HCT116 (cell line): Measurements from ENCODE around the gene SEC24C. TPM values are rescaled to one million over a fixed set of nuclear protein-coding genes. Genes with fewer than 3 reads are reported as not detected.

Source experiments
- ATAC-seq: fragments of 200-7000 bp; cut with Tn5 transposase; 2 replicates; pipeline ENCODE4 v1.9.1; 2020; ENCODE audit warnings: mild to moderate bottlenecking, moderate library complexity
- BruUV-seq: library from RNA; stranded (reverse); fragments of 400-500 nt; replicated peaks from 2 replicates; lab custom pipeline; 2021; lab: Mats Ljungman, UMichigan
- CTCF ChIA-PET: fragments of 300-600 bp; sonication (Branson Sonifier 250); formaldehyde crosslinking; loops from one replicate; lab custom pipeline; 2021; ENCODE audit warnings: antibody characterized with exemption; lab: Charles Lee
- POLR2A ChIA-PET: fragments of 300-600, 350-600 bp; sonication (Branson Sonifier 250); formaldehyde crosslinking; loops from one replicate; lab custom pipeline; 2021; ENCODE audit warnings: antibody characterized with exemption; lab: Charles Lee
- RAD21 ChIA-PET, 2 experiments: fragments of 300-600 bp; sonication (Branson Sonifier 250); formaldehyde crosslinking; loops; one replicate each; lab custom pipeline; 2023; ENCODE audit warnings: low total read pairs in 2 of 2; ENCODE audit not compliant: uncharacterized antibody in 2 of 2, unreplicated experiment in 2 of 2, low non-redundant PET in 1 of 2; lab: Charles Lee
- DNase-seq: peaks from one replicate; pipeline ENCODE4 v3.0.0-alpha.2; 2010; ENCODE audit warnings: low read depth, low spot score
- H2AFZ ChIP-seq: fragments of 200-600 bp; shearing (Covaris generic), sonication (generic); 2 replicates; pipeline ENCODE4 v1.6.1; 2017; ENCODE audit warnings: low read depth, mixed run types, mixed read lengths, antibody characterized with exemption, low read length; ENCODE audit not compliant: poor library complexity, severe bottlenecking
- H3K27ac ChIP-seq: 2 replicates; pipeline ENCODE4 v1.5.1; 2012; ENCODE audit warnings: low read depth, low read length
- H3K27me3 ChIP-seq: fragments of 200-600 bp; sonication (generic); 2 replicates; pipeline ENCODE4 v1.6.1; 2016; ENCODE audit warnings: mixed run types, low read length, mixed read lengths; ENCODE audit not compliant: insufficient read depth
- H3K36me3 ChIP-seq, 2 experiments: fragments of 200-500 bp in 1 of 2; fragments of 200-600 bp in 1 of 2; sonication (Bioruptor generic) in 1 of 2; sonication (generic) in 1 of 2; 2 replicates each; pipeline versions ENCODE4 v1.5.1 to v1.6.1; 2014 to 2016; ENCODE audit warnings: low read length in 2 of 2, inconsistent platforms in 1 of 2, mixed read lengths in 1 of 2, mixed run types in 1 of 2; ENCODE audit not compliant: insufficient read depth in 2 of 2, control insufficient read depth in 1 of 2
- H3K4me1 ChIP-seq, 2 experiments: fragments of 200-600 bp in 1 of 2; sonication (generic) in 1 of 2; 2 replicates each; pipeline versions ENCODE4 v1.5.1 to v1.6.1; 2012 to 2017; ENCODE audit warnings: low read length in 2 of 2, inconsistent platforms in 1 of 2, mild to moderate bottlenecking in 1 of 2, mixed read lengths in 1 of 2, mixed run types in 1 of 2, moderate library complexity in 1 of 2; ENCODE audit not compliant: insufficient read depth in 2 of 2, control insufficient read depth in 1 of 2
- H3K4me2 ChIP-seq: fragments of 200-600 bp; sonication (generic); 2 replicates; pipeline ENCODE4 v1.6.1; 2017; ENCODE audit warnings: mixed run types, low read length, mixed read lengths
- H3K4me3 ChIP-seq, 2 experiments: fragments of 200-600 bp in 1 of 2; sonication (generic) in 1 of 2; replicated peaks in 1 of 2; 2 replicates each; pipeline ENCODE4 v1.5.1; 2011 to 2016; ENCODE audit warnings: low read length in 2 of 2, control low read depth in 1 of 2, low read depth in 1 of 2, mild to moderate bottlenecking in 1 of 2, mixed read lengths in 1 of 2, mixed run types in 1 of 2
- H3K79me2 ChIP-seq: fragments of 200-600 bp; sonication (generic); 2 replicates; pipeline ENCODE4 v1.6.1; 2017; ENCODE audit warnings: mild to moderate bottlenecking, mixed run types, low read length, moderate library complexity, mixed read lengths; ENCODE audit not compliant: insufficient read depth
- H3K9ac ChIP-seq: fragments of 200-600 bp; sonication (generic); 2 replicates; pipeline ENCODE4 v1.6.1; 2016; ENCODE audit warnings: low read length, mixed read lengths
- H3K9me2 ChIP-seq: fragments of 200-600 bp; sonication (generic), shearing (Covaris generic); 2 replicates; pipeline ENCODE4 v1.6.1; 2017; ENCODE audit warnings: mixed run types, mild to moderate bottlenecking, moderate library complexity; ENCODE audit not compliant: insufficient read depth
- H3K9me3 ChIP-seq, 2 experiments: fragments of 200-500 bp in 1 of 2; fragments of 200-600 bp in 1 of 2; sonication (Bioruptor generic) in 1 of 2; sonication (generic) in 1 of 2; 2 replicates each; pipeline ENCODE4 v1.6.1; 2014 to 2017; ENCODE audit warnings: low read length in 2 of 2, mixed read lengths in 2 of 2, inconsistent platforms in 1 of 2, low read depth in 1 of 2, mild to moderate bottlenecking in 1 of 2, mixed run types in 1 of 2, moderate library complexity in 1 of 2; ENCODE audit not compliant: control insufficient read depth in 1 of 2, insufficient read depth in 1 of 2
- H4K20me1 ChIP-seq: fragments of 200-600 bp; sonication (generic), shearing (Covaris generic); 2 replicates; pipeline ENCODE4 v1.6.1; 2017; ENCODE audit warnings: mixed run types, mild to moderate bottlenecking, moderate library complexity; ENCODE audit not compliant: insufficient read depth
- CEBPB ChIP-seq: IDR thresholded peaks from 2 replicates; pipeline ENCODE4 v1.6.1; 2012; ENCODE audit warnings: low read depth
- ELF1 ChIP-seq: IDR thresholded peaks from 2 replicates; pipeline ENCODE4 v1.6.1; 2012; ENCODE audit warnings: low read depth, borderline replicate concordance
- POLR2AphosphoS5 ChIP-seq: IDR thresholded peaks from 2 replicates; pipeline ENCODE4 v1.6.1; 2011; ENCODE audit warnings: mild to moderate bottlenecking, low read depth, low read length, moderate library complexity
- SIN3A ChIP-seq: IDR thresholded peaks from 2 replicates; pipeline ENCODE4 v1.6.1; 2012; ENCODE audit warnings: low read depth
- SRF ChIP-seq: IDR thresholded peaks from 2 replicates; pipeline ENCODE4 v1.6.1; 2012; ENCODE audit warnings: low read depth
- ZBTB33 ChIP-seq: IDR thresholded peaks from 2 replicates; pipeline ENCODE4 v1.6.1; 2011; ENCODE audit warnings: mild to moderate bottlenecking, low read length, moderate library complexity; ENCODE audit not compliant: insufficient replicate concordance; ENCODE audit errors: extremely low read depth
- ZNF274 ChIP-seq: fragments of 200-500 bp; sonication (Bioruptor generic); IDR thresholded peaks from 2 replicates; pipeline ENCODE4 v1.6.1; 2014; ENCODE audit warnings: mild to moderate bottlenecking, low read depth, low read length, inconsistent platforms
- intact Hi-C: fragments of 100-400 bp; cut with micrococcal nuclease; formaldehyde crosslinking; loops from 2 replicates; pipeline ENCODE4 v1.10.0; 2022
- total RNA-seq: library from RNA; stranded (reverse); gene quantifications from one replicate; pipeline ENCODE4 v1.2.1, GENCODE V29; 2021; ENCODE audit not compliant: unreplicated experiment

Gene SEC24C
- total RNA-seq, 1 experiment from 2014 or later, result 60.9 TPM

- 0 out of 2 replicates have a peak overlapping the region, but pooled peaks have one; percentile 86 for H3K9ac ChIP-seq
- ChIA-PET RAD21 (no interaction called here), POLR2A (interaction anchor here (2.5 kb wide), 1 partner anchor 8 kb away, joined by 27 read pairs; a partner anchor contains a TSS)
These were observed 36.1 kb downstream of the SEC24C start for GRCh38 chr10:73780301-73780700.

More at GRCh38 chr10:73780301-73780700, 36.1 kb downstream of the SEC24C start:
- ATAC-seq (no peak), DNase-seq (no peak)
- Histone ChIP-seq H2AFZ (no peak overlapping the region), H3K4me1 (peaks cover 14 to 30% of the 10 kb centered on the region in 2 experiments), H3K36me3 (peaks cover 14% of the 10 kb centered on the region in 2 experiments), H3K4me3 (peak overlapping the region; percentile 68 to 80; a peak in 3 of 4 replicates), H3K9me3 (no peaks in the 10 kb centered on the region), H3K4me2 (peak overlapping the region; percentile 76), H3K27ac (no peak overlapping the region; the same call in 1 of the 2 replicates), H3K27me3 (no peaks in the 10 kb centered on the region), H3K79me2 (peaks cover 74% of the 10 kb centered on the region), H3K9me2 (no peaks in the 10 kb centered on the region), H4K20me1 (no peaks in the 10 kb centered on the region)
- TF ChIP-seq POLR2AphosphoS5, result no peak
- no peak for TF ChIP-seq ZBTB33
- no peak for TF ChIP-seq CEBPB
- TF ChIP-seq SIN3A, result peak; percentile 8; the same call in 1 of the 2 replicates
- TF ChIP-seq ELF1, result no peak
- TF ChIP-seq SRF, result no peak
- no peak for TF ChIP-seq ZNF274
- BruUV-seq, result no TSS peak
- intact Hi-C loops, result no loop called here
- CTCF ChIA-PET, result no interaction called here
